ENCODE measurements around the gene ZNF593OS.

ZNF593OS gene

DNA sequence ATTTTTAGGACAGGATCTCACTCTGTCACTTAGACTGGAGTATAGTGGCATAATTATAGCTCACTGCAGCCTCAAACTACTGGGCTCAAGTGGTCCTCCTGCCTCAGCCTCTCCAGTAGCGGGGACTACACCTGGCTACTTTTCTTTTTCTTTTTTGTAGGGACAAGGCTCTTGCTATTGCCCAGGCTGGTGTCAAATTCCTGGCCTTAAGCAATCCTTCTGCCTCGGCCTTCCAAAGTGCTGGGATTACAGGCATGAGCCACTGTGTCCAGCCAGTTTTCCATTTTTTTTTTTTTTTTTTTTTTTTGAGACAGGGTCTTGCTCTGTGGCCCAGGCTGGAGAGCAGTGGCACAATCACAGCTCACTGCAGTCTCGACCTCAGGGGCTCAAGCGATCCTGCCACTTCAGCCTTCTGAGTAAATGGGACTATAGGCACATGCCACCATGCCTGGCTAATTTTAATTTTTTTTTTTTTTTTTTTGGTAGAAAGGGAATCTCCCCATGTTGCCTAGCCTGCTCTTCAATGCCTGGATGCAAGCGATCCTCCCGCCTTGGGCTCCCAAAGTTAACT, 41.8 kb upstream of the ZNF593OS start:
- TF ChIP-seq, protein P1, sequence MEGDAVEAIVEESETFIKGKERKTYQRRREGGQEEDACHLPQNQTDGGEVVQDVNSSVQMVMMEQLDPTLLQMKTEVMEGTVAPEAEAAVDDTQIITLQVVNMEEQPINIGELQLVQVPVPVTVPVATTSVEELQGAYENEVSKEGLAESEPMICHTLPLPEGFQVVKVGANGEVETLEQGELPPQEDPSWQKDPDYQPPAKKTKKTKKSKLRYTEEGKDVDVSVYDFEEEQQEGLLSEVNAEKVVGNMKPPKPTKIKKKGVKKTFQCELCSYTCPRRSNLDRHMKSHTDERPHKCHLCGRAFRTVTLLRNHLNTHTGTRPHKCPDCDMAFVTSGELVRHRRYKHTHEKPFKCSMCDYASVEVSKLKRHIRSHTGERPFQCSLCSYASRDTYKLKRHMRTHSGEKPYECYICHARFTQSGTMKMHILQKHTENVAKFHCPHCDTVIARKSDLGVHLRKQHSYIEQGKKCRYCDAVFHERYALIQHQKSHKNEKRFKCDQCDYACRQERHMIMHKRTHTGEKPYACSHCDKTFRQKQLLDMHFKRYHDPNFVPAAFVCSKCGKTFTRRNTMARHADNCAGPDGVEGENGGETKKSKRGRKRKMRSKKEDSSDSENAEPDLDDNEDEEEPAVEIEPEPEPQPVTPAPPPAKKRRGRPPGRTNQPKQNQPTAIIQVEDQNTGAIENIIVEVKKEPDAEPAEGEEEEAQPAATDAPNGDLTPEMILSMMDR (IDR thresholded peaks at IDR 0.05; ENCODE audit: borderline replicate concordance, control extremely low read depth, extremely low read depth, insufficient read depth, missing control alignments): no peak
- DNase-seq (ENCODE audit: low spot score): no peak
- in situ Hi-C loops (cut with MboI; ENCODE audit: low sequenced_read_pairs, unreplicated experiment): no loop called here

DNA sequence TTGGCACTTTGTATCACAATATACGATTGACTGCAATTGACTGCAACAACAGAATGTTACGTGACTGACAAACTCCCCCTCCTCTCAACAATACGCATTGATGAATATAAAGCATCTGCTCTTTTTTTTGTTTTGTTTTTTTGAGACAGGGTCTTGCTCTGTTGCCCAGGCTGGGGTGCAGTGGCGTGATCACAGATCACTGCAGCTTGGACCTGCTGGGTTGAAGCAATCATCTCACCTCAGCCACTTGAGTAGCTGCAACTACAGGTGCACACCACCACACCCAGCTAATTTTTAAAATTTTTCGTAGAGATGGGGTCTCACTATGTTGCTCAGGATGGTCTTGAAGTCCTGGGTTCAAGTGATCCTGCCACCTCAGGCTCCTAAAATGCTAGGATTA, 41.1 kb upstream of the ZNF593OS start:
- DNase-seq (ENCODE audit: low spot score): no peak
- in situ Hi-C loops (cut with MboI; ENCODE audit: low sequenced_read_pairs, unreplicated experiment): no loop called here
- TF ChIP-seq, protein P1 (IDR thresholded peaks at IDR 0.05; ENCODE audit: borderline replicate concordance, control extremely low read depth, extremely low read depth, insufficient read depth, missing control alignments): no peak

DNA sequence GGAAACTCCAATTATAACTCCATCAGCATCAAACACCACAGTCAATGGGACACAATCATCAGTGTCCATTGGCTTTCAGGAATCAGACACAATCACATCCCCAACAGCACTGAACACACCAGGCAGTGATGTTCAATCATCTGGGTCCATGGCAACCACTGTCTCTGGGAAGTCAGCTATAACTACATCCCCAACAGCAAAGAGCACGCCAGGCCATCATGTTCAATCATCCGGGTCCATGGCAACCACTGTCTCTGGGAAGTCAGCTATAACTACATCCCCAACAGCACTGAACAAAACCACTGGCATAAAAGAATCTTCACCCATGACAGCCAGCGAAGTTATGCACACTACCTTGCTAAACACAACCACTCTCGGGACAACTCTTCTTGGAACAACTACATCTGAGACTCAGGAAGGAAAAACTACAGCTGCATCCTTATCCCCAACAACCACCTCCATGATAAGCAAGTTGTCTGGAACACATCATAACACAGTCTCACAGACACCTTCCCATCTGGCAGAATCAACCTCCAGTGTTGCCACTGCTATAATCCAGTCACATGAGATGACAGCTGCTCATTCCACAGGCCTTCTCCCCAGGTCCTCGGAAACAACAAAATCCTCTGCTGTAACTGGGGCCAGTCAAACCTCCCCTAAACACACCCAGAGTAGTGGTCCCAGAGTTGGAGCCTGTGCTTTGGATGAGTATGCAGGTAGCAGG, 38.7 kb upstream of the ZNF593OS start:
- in situ Hi-C loops (cut with MboI; ENCODE audit: low sequenced_read_pairs, unreplicated experiment): no loop called here
- DNase-seq (ENCODE audit: low spot score): no peak
- TF ChIP-seq, protein P1 (IDR thresholded peaks at IDR 0.05; ENCODE audit: borderline replicate concordance, control extremely low read depth, extremely low read depth, insufficient read depth, missing control alignments): no peak

DNA sequence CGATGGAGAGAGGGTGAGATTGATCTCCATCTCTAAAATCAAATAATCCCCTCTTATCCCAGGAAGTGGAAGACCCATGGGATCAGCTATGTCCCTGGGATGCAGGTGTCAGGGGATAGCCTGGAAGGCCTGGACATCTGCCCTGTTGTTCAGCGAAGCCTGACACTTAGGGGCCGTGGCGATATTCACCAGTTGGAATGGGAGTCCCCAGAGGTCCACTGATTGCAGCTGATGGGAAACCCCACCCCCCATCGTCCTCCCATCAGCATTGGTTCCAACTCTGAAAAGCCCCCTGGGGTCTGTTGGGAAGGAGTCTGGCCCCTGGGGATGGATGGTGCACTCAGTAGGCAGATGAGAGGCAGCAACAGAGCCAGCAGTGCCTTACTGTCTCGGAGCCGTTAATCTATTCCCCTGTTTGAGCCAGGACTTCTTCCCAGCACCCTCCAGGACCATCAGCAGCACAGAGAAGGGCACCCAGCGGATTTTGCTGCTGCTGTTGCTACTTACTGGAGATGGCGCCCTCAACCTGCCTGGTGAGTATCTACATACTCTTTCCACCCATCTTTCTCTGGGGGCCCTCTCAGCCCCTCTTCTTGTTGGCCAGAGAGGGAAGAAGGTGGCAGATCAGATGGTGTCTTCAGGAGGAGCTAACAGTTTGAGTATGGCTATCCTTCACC, 32.1 kb upstream of the ZNF593OS start:
- in situ Hi-C loops (cut with MboI; ENCODE audit: low sequenced_read_pairs, unreplicated experiment): no loop called here
- TF ChIP-seq, protein P1 (IDR thresholded peaks at IDR 0.05; ENCODE audit: borderline replicate concordance, control extremely low read depth, extremely low read depth, insufficient read depth, missing control alignments): no peak
- DNase-seq (ENCODE audit: low spot score): no peak

DNA sequence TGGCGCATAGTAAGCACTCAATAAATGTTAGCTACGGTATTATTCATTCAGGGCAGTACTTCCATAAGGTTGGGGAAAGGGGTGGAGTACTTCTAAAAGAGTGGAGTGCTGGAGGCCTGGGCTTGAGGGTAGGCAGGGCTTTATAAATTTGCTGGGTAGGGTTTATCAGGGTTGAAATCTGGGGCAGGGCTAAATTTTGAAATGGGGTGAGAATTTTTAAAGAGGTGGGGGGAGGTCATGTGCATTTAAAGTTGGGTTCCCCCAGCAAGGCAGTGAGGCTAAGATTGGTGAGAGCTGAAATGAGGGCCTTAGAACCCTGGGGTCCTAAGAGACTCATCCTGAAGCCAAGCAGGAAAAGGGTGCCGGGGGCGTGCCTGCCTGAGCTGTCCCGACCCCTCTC, 28.8 kb upstream of the ZNF593OS start:
- TF ChIP-seq, protein P1 (IDR thresholded peaks at IDR 0.05; ENCODE audit: borderline replicate concordance, control extremely low read depth, extremely low read depth, insufficient read depth, missing control alignments): no peak
- in situ Hi-C loops (cut with MboI; ENCODE audit: low sequenced_read_pairs, unreplicated experiment): no loop called here
- DNase-seq (ENCODE audit: low spot score): no peak

DNA sequence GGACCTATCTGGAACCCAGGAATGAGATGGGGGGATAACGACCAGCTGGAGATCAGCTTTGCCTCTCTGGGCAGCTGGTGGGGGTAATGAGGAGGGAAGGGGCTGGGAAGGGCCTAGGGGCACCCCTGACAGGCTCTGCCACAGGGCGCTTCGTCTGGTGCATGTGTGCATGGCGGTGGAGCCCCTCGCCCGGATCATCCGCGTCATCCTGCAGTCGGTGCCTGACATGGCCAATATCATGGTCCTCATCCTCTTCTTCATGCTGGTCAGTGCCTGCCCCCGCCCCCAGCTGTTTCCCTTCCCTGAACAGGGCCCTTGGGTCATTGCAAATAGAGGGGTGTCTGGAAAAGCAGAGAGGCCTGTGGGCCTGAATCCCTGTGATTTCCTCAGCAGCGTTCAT, 26.2 kb upstream of the ZNF593OS start:
- DNase-seq (ENCODE audit: low spot score): no peak
- in situ Hi-C loops (cut with MboI; ENCODE audit: low sequenced_read_pairs, unreplicated experiment): no loop called here
- TF ChIP-seq, protein P1 (IDR thresholded peaks at IDR 0.05; ENCODE audit: borderline replicate concordance, control extremely low read depth, extremely low read depth, insufficient read depth, missing control alignments): no peak

Measured in GM13976 (cell line).